ENCODE data around the gene SEM1. TPM values are rescaled to one million over a fixed set of nuclear protein-coding genes. Genes with fewer than 3 reads are reported as not detected.

SEM1 gene
- total and polyA plus RNA-seq, 8 donors, result 5.1 to 98.3 (median 71.4) TPM

DNA sequence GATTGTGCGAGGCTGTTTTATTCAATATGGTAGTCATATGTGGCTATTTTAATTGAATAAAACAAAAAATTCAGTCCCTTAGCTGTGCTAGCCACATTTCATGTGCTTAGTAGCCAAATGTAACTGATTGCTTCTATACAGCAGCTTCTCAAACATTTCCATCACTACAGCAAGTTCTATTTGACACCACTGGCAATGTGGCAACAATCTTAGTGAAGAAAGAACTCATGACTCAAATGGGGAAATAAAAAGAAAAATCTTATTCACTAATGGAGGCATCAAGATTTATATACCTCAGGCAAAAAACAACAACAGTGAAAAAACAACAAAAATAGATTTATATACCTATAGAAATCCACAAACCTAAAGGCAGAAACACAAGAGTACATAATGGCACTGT is 17.9 kb downstream of the SEM1 start:
- DNase-seq, result no peak
- TF ChIP-seq, protein P1, sequence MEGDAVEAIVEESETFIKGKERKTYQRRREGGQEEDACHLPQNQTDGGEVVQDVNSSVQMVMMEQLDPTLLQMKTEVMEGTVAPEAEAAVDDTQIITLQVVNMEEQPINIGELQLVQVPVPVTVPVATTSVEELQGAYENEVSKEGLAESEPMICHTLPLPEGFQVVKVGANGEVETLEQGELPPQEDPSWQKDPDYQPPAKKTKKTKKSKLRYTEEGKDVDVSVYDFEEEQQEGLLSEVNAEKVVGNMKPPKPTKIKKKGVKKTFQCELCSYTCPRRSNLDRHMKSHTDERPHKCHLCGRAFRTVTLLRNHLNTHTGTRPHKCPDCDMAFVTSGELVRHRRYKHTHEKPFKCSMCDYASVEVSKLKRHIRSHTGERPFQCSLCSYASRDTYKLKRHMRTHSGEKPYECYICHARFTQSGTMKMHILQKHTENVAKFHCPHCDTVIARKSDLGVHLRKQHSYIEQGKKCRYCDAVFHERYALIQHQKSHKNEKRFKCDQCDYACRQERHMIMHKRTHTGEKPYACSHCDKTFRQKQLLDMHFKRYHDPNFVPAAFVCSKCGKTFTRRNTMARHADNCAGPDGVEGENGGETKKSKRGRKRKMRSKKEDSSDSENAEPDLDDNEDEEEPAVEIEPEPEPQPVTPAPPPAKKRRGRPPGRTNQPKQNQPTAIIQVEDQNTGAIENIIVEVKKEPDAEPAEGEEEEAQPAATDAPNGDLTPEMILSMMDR (IDR thresholded peaks at IDR 0.05), result no peak
- no peak for TF ChIP-seq EP300 (IDR thresholded peaks at IDR 0.05)
- no peak for TF ChIP-seq POLR2A (IDR thresholded peaks at IDR 0.05)
- no peak for TF ChIP-seq POLR2AphosphoS5 (IDR thresholded peaks at IDR 0.05)
- Histone ChIP-seq H3K36me3 (peaks cover 4 to 47% (median 35%) of the 10 kb centered on the region in 4 donors), H3K4me3 (no peak overlapping the region), H3K4me1 (peaks cover 0 to 24% (median 10%) of the 10 kb centered on the region in 4 donors), H3K9me3 (no peaks in the 10 kb centered on the region), H3K27ac (no peak overlapping the region), H3K27me3 (no peaks in the 10 kb centered on the region)
- intact Hi-C loops (cut with DNase I; ENCODE audit: low total_unique reads), result no loop called here
- WGBS, 5 donors, result 92 to 100% (median 97%) methylated on average over 1 of the region's 1 CpG

DNA sequence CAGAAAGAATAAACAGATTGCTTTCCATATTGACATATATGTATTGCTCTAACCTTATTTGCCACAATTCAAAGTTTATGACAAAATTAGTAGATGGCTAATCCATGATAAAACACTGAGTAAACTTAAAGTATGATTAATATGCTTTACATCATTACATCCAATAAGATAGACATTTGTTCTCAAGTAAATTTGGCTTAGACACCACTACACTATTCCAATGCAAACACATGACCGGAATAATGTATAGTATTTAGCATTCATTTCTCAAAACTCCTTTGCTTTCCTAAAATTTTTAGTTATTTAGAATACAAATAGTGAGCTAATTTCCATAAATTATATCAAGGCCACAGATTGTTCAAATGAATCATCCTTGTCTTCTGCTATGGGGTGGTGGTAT is 20.2 kb downstream of the SEM1 start:
- 78 to 94% (median 87%) methylated on average over 1 of the region's 1 CpG for WGBS, 5 donors
- intact Hi-C loops (cut with DNase I; ENCODE audit: low total_unique reads), result no loop called here

DNA sequence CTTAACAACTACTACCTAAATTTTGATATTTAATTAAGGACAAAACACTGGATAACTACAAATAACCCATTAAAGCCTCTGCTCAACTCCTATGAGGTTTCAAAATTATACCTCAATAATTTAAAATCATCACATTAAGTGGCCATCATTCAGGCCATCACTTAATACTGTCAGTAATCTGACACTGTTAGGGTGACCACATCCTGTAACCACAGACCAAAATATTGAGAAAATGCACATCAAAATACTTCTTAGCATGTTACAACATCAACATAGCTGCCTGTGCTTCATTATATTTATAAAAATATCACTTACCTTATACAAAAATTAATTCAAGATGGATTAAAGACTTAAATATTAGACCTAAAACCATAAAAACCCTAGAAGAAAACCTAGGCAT is 23.3 kb downstream of the SEM1 start:
- intact Hi-C loops (cut with DNase I; ENCODE audit: low total_unique reads), result no loop called here
- Histone ChIP-seq H3K27me3 (no peaks in the 10 kb centered on the region), H3K4me1 (peaks cover 0 to 6% (median 0%) of the 10 kb centered on the region in 4 donors), H3K27ac (no peak overlapping the region), H3K4me3 (no peak overlapping the region), H3K9me3 (no peaks in the 10 kb centered on the region), H3K36me3 (peaks cover 0 to 23% (median 22%) of the 10 kb centered on the region in 4 donors)
- TF ChIP-seq POLR2A (IDR thresholded peaks at IDR 0.05) (no peak), EP300 (IDR thresholded peaks at IDR 0.05) (no peak)
- DNase-seq, result no peak

More for the DNA sequence above, 20.2 kb downstream of the SEM1 start:
- Histone ChIP-seq H3K4me3 (no peak overlapping the region), H3K9me3 (no peaks in the 10 kb centered on the region), H3K27me3 (no peaks in the 10 kb centered on the region), H3K36me3 (peaks cover 4 to 50% (median 35%) of the 10 kb centered on the region in 4 donors), H3K27ac (no peak overlapping the region), H3K4me1 (peaks cover 0 to 10% (median 0%) of the 10 kb centered on the region in 4 donors)
- DNase-seq, result no peak
- TF ChIP-seq EP300 (IDR thresholded peaks at IDR 0.05), result no peak
- no peak for TF ChIP-seq POLR2AphosphoS5 (IDR thresholded peaks at IDR 0.05)
- TF ChIP-seq, protein P1 (IDR thresholded peaks at IDR 0.05), result no peak
- TF ChIP-seq POLR2A (IDR thresholded peaks at IDR 0.05), result no peak

DNA sequence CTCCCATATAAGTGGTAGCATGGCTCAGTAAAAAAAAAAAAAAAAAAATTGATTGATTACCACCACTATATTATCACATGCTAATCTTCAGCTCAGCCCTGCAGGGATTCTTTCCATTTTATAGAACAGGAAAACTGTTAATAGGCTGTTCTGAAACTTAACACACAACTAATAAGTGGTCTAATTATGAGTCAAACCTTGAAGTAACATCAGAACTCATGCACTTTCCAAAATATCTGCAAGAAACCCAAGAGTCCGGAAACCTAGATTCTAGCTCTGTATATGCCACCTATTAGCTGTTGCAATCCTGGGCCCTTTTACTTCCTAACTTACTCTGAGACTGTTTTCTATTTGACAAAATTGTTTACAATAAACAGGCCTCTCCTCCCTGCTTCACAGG is 23.9 kb downstream of the SEM1 start:
- no peaks in the 10 kb centered on the region for H3K9me3 ChIP-seq
- 86 to 96% (median 88%) methylated on average over 1 of the region's 1 CpG for WGBS, 5 donors
- H3K4me3 ChIP-seq, result no peak overlapping the region
- no peak for TF ChIP-seq EP300 (IDR thresholded peaks at IDR 0.05)
- no peak for TF ChIP-seq POLR2A (IDR thresholded peaks at IDR 0.05)
- TF ChIP-seq, protein P1 (IDR thresholded peaks at IDR 0.05), result no peak
- no peak for TF ChIP-seq POLR2AphosphoS5 (IDR thresholded peaks at IDR 0.05)
- intact Hi-C loops (cut with DNase I; ENCODE audit: low total_unique reads), result no loop called here
- H3K36me3 ChIP-seq, result peaks cover 0 to 20% (median 17%) of the 10 kb centered on the region in 4 donors
- H3K27ac ChIP-seq, result no peak overlapping the region
- H3K4me1 ChIP-seq, result peaks cover 0 to 6% (median 0%) of the 10 kb centered on the region in 4 donors
- no peaks in the 10 kb centered on the region for H3K27me3 ChIP-seq
- no peak for DNase-seq

DNA sequence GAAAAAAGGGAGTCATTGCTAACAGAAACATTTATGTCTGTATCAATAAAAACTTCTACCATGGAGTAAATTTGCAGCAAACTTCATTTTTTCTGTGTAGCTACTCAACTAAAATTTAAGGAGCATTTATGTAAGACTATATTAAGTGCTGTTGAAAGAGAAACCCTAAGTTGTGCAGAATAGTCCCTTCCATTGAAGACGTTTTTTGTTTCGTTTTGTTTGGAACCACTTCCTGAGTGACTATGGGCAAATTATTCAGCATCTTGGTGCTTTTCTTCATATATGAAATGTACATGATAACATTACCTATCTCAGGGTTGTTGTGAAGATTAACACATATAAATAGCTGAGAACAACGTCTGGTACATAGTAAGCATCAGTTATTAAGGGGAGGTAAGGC is 24.3 kb downstream of the SEM1 start:
- intact Hi-C loops (cut with DNase I; ENCODE audit: low total_unique reads), result no loop called here
- 73 to 79% (median 78%) methylated on average over 3 of the region's 3 CpGs for WGBS, 5 donors
- H3K27ac ChIP-seq, result no peak overlapping the region

More for the DNA sequence above, 24.3 kb downstream of the SEM1 start:
- no peaks in the 10 kb centered on the region for H3K9me3 ChIP-seq
- TF ChIP-seq, protein P1 (IDR thresholded peaks at IDR 0.05), result no peak
- TF ChIP-seq POLR2AphosphoS5 (IDR thresholded peaks at IDR 0.05) (no peak), EP300 (IDR thresholded peaks at IDR 0.05) (no peak), POLR2A (IDR thresholded peaks at IDR 0.05) (no peak)
- H3K36me3 ChIP-seq, result peaks cover 0 to 16% (median 14%) of the 10 kb centered on the region in 4 donors
- no peak overlapping the region for H3K4me3 ChIP-seq
- H3K27me3 ChIP-seq, result no peaks in the 10 kb centered on the region
- peaks cover 0 to 2% (median 0%) of the 10 kb centered on the region in 4 donors for H3K4me1 ChIP-seq
- DNase-seq, result no peak
